ENCODE results near the gene DIAPH2. TPM values are rescaled to one million over a fixed set of nuclear protein-coding genes. Genes with fewer than 3 reads are reported as not detected.

Gene DIAPH2
- total RNA-seq, 4 donors from 2014 or later = 10.3 to 36.6 (median 17.9) TPM

DNA sequence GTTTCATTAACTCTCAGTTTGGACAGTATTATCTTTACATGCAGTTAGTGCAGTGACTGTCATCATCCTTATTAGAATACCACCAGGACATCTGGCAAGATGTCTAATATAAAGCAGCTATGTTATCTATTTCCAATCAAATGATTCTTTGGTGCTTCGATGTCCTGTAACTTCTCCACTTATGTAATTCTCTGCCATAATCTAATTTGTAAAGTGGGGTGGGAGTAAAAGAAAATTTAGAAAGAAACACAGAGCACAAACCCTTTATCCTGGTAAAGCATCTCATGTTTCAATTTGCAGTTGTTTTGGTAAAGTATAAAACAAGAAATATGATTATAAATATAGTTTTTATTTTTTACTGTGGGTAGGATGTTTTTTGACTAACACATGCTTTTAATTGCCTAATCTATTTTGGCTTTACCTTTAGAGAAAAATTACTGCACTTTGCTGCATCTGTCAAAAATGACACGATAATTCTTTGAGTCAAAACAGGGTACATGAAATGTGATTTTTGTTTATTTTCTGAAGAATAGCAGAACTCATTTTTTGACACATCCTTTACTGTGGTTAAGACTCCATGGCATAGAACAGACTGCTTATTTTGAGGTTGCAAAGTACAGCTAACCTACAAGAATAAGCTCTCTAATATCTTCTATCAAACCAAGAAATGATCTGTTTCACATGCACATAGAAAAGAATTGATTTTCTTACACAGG is 581.9 kb downstream of the DIAPH2 start:
- no peak for DNase-seq
- H3K4me3 ChIP-seq = no peak overlapping the region
- WGBS, 2 donors = 74 to 84% methylated on average over 2 of the region's 2 CpGs
- no peaks in the 10 kb centered on the region for H3K36me3 ChIP-seq
- H3K9me3 ChIP-seq = no peaks in the 10 kb centered on the region
- intact Hi-C loops (cut with DNase I) = no loop called here
- no peaks in the 10 kb centered on the region for H3K4me1 ChIP-seq
- TF ChIP-seq, protein P1, sequence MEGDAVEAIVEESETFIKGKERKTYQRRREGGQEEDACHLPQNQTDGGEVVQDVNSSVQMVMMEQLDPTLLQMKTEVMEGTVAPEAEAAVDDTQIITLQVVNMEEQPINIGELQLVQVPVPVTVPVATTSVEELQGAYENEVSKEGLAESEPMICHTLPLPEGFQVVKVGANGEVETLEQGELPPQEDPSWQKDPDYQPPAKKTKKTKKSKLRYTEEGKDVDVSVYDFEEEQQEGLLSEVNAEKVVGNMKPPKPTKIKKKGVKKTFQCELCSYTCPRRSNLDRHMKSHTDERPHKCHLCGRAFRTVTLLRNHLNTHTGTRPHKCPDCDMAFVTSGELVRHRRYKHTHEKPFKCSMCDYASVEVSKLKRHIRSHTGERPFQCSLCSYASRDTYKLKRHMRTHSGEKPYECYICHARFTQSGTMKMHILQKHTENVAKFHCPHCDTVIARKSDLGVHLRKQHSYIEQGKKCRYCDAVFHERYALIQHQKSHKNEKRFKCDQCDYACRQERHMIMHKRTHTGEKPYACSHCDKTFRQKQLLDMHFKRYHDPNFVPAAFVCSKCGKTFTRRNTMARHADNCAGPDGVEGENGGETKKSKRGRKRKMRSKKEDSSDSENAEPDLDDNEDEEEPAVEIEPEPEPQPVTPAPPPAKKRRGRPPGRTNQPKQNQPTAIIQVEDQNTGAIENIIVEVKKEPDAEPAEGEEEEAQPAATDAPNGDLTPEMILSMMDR (IDR thresholded peaks at IDR 0.05) = no peak
- TF ChIP-seq POLR2A (IDR thresholded peaks at IDR 0.05) = no peak
- H3K27ac ChIP-seq = no peak overlapping the region
- H3K27me3 ChIP-seq = no peaks in the 10 kb centered on the region

DNA sequence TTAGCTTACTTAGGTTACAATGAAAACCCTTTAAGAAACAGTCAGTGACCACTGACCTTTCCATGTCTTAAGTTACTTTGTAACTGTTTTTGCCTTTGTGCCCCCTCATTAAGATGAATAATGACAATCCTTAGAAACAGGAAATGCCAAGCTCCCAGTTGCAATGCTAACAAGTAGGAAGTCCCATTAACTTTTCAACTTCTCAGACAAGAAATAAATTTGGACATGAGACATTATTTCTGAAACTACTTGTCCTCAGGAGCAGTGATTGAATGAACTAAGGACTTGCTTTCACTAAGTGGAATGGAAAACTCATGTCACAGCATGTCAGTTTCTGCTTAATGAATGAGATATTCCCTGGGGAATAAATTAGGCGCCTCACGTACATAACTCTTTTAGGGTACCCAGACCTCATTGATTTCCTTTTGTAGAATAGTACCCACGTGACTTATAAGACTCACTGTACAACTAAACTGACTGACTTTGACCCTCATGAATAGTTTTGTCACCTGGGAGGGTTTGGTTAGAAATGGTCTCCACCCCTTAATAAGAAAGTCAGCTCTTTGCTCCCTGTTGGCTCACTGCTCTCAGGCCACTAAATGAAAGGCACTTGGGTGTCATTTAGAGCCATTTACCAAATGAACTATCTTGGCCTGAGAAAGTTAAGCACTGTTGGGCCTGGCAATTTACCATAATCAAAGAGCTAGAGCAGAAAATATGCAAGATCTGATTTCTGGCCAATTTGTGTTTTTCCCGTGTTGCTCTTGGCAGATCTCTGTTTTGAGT is 582.9 kb downstream of the DIAPH2 start:
- H3K27me3 ChIP-seq = no peaks in the 10 kb centered on the region
- intact Hi-C loops (cut with DNase I) = no loop called here
- H3K9me3 ChIP-seq = no peaks in the 10 kb centered on the region
- no peak for DNase-seq
- 22 to 43% methylated on average over 4 of the region's 4 CpGs for WGBS, 2 donors
- no peak overlapping the region for H3K27ac ChIP-seq
- no peaks in the 10 kb centered on the region for H3K36me3 ChIP-seq
- no peak overlapping the region for H3K4me3 ChIP-seq
- TF ChIP-seq, protein P1 (IDR thresholded peaks at IDR 0.05) = no peak
- TF ChIP-seq POLR2A (IDR thresholded peaks at IDR 0.05) = no peak
- no peaks in the 10 kb centered on the region for H3K4me1 ChIP-seq

DNA sequence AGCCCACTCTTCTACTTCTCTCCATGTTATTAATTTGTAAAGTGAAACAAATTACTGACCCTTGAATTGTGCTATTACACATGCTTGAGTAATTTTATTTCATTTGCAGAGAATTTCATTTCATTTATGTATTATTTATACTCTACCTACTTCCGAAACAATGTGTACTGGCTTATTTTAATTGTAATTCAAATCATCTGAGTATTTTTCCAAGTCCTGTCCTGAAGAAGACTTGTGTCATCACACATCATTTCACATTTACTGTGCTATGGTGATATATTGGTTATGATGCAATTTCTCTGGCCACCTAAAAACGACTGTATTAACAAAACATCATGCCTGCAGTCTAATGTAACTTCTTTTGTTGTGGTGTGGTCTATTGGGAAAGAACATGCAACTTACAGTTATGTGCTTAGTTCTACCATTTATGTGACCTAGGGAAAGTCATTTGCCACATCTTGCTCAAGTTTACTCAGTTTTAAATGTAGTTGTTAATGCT is 583.6 kb downstream of the DIAPH2 start:
- Histone ChIP-seq H3K9me3 (no peaks in the 10 kb centered on the region), H3K36me3 (no peaks in the 10 kb centered on the region), H3K27me3 (no peaks in the 10 kb centered on the region), H3K27ac (no peak overlapping the region), H3K4me3 (no peak overlapping the region), H3K4me1 (no peaks in the 10 kb centered on the region)
- 53 to 59% methylated on average over 2 of the region's 2 CpGs for WGBS, 2 donors
- intact Hi-C loops (cut with DNase I) = no loop called here
- no peak for DNase-seq
- no peak for TF ChIP-seq POLR2A (IDR thresholded peaks at IDR 0.05)
- TF ChIP-seq, protein P1 (IDR thresholded peaks at IDR 0.05) = no peak

DNA sequence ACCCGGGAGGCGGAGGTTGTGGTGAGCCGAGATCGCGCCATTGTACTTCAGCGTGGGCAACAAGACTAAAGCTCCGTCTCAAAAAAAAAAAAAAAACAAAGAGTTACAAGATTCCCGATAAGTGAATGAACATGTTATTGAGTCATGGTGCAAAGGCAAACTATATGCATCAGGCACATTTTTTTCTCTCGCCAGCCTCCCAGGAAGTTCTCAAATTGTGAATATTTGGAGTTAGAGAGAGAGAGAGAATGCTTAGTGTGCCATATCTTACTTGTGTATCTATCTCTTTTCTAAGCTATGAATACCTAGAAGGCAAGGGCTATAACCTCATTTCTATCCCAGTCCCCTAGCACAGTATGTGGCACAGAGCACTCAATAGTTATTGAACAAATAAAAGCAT is 599.9 kb downstream of the DIAPH2 start:
- no peak overlapping the region for H3K27ac ChIP-seq
- no peak for DNase-seq
- no peaks in the 10 kb centered on the region for H3K9me3 ChIP-seq
- no peaks in the 10 kb centered on the region for H3K36me3 ChIP-seq
- H3K4me3 ChIP-seq = no peak overlapping the region
- 95 to 97% methylated on average over 9 of the region's 9 CpGs for WGBS, 2 donors
- intact Hi-C loops (cut with DNase I) = no loop called here
- H3K4me1 ChIP-seq = no peaks in the 10 kb centered on the region
- TF ChIP-seq, protein P1 (IDR thresholded peaks at IDR 0.05) = no peak
- TF ChIP-seq POLR2A (IDR thresholded peaks at IDR 0.05) = no peak
- H3K27me3 ChIP-seq = no peaks in the 10 kb centered on the region

DNA sequence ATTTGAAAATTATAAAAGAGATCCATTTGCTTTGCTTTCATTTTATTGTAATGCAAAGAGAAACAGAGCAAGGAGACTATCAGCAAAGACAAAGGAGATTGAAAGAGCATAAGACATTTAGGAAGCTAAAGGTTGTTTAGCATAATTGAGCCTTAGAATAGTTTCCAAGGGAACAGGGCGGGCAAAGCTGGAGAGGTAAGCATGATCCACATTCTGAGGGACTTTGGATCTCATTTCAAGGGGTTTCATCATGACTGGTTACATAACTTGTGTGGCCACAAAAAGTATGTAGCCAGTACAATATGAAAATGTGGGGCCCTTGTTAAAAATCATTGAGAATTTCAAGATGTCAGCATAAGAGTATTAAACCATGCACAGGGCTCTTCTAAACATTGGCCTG is 605.6 kb downstream of the DIAPH2 start:
- Histone ChIP-seq H3K4me3 (no peak overlapping the region), H3K9me3 (no peaks in the 10 kb centered on the region), H3K27ac (no peak overlapping the region), H3K4me1 (no peaks in the 10 kb centered on the region), H3K36me3 (no peaks in the 10 kb centered on the region), H3K27me3 (no peaks in the 10 kb centered on the region)
- TF ChIP-seq, protein P1 (IDR thresholded peaks at IDR 0.05) = no peak
- no peak for TF ChIP-seq POLR2A (IDR thresholded peaks at IDR 0.05)
- intact Hi-C loops (cut with DNase I) = no loop called here
- DNase-seq = no peak
- WGBS, 2 donors = 83 to 100% methylated on average over 1 of the region's 1 CpG

Measured in esophagus squamous epithelium (tissue), 5 donors.